Peyer's patch (tissue), 4 donors: Measurements from ENCODE around the gene DNAJC6. TPM values are rescaled to one million over a fixed set of nuclear protein-coding genes. Genes with fewer than 3 reads are reported as not detected.

Experiments used
- DNase-seq, 3 donors: peaks; one replicate each; pipeline ENCODE4 v3.0.0-alpha.2; 2017 to 2019
- H3K27ac ChIP-seq, 4 donors: fragments of 200-600 bp; sonication (generic); one replicate each; pipeline ENCODE4 v1.5.1; 2016 to 2019
- H3K27me3 ChIP-seq, 2 donors: fragments of 200-600 bp; sonication (generic); one replicate each; pipeline ENCODE4 v1.5.1; 2019
- H3K36me3 ChIP-seq, 3 donors: fragments of 200-600 bp; sonication (generic); one replicate each; pipeline ENCODE4 v1.5.1; 2016 to 2019
- H3K4me1 ChIP-seq, 4 donors: fragments of 200-600 bp; sonication (generic); one replicate each; pipeline ENCODE4 v1.5.1; 2016 to 2019
- H3K4me3 ChIP-seq, 4 donors: fragments of 200-600 bp; sonication (generic); 1 replicate in 3 of 4; 2 replicates in 1 of 4; pipeline ENCODE4 v1.5.1; 2016 to 2019; ENCODE audit warnings: mild to moderate bottlenecking in 1 of 4
- H3K9me3 ChIP-seq, 4 donors: fragments of 200-600 bp; sonication (generic); one replicate each; pipeline ENCODE4 v1.5.1; 2016 to 2019; ENCODE audit warnings: mild to moderate bottlenecking in 1 of 4
- CTCF ChIP-seq, 6 experiments: fragments of 450-650 bp in 4 of 6; fragments of 200-600 bp in 2 of 6; sonication (generic) in 1 of 6; IDR thresholded peaks; one replicate each; pipeline ENCODE4 v1.5.1; 2017 to 2019; ENCODE audit warnings: antibody characterized with exemption in 6 of 6, mild to moderate bottlenecking in 3 of 6, moderate library complexity in 1 of 6
- POLR2A ChIP-seq, 2 donors: fragments of 450-650 bp; IDR thresholded peaks; one replicate each; pipeline ENCODE4 v1.5.1; 2017; ENCODE audit warnings: antibody characterized with exemption in 2 of 2, mild to moderate bottlenecking in 2 of 2, moderate library complexity in 2 of 2
- total RNA-seq, 4 donors: library from RNA; depleted of rRNA; stranded (reverse); fragments of >200 nt; gene quantifications; one replicate each; pipeline ENCODE4 v1.1.0, GENCODE V29; 2016

The DNAJC6 gene
- total RNA-seq, 4 donors from 2014 or later, result 0.35 to 1.7 (median 0.76) TPM; not detected in 1

DNA sequence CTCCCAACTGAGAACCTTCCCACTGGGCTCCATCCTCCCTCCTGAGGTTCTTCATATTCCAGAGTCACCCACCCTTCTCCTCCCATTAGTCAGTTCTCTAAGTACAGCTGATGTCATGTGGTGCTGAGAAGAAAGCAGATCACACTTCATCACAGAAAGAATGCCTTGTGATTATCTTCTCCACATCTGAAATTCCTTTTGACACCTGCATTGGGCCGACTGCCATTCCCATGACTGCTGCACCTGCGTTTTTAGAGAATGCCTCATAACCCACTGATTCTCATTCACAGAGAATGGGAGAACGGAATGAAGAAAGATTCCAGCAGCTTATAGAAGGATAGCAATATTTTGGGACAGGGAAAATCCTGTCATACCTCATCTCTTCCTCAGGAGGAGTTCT, 125.4 kb downstream of the DNAJC6 start:
- Histone ChIP-seq H3K36me3 (peaks cover 0 to 22% (median 0%) of the 10 kb centered on the region in 3 donors), H3K4me3 (no peak overlapping the region), H3K4me1 (no peaks in the 10 kb centered on the region), H3K27ac (no peak overlapping the region), H3K27me3 (no peaks in the 10 kb centered on the region), H3K9me3 (no peaks in the 10 kb centered on the region)
- TF ChIP-seq CTCF (IDR thresholded peaks at IDR 0.05) (no peak), POLR2A (IDR thresholded peaks at IDR 0.05) (no peak)
- no peak for DNase-seq

GRCh38 chr1:65435987-65436386, 126.6 kb downstream of the DNAJC6 start:
- Histone ChIP-seq H3K4me1 (no peaks in the 10 kb centered on the region), H3K4me3 (no peak overlapping the region), H3K9me3 (no peaks in the 10 kb centered on the region), H3K27ac (no peak overlapping the region), H3K36me3 (peaks cover 0 to 15% (median 0%) of the 10 kb centered on the region in 3 donors), H3K27me3 (no peaks in the 10 kb centered on the region)
- no peak for TF ChIP-seq POLR2A (IDR thresholded peaks at IDR 0.05)
- no peak for TF ChIP-seq CTCF (IDR thresholded peaks at IDR 0.05)
- no peak for DNase-seq

GRCh38 chr1:65437616-65438015, 128.3 kb downstream of the DNAJC6 start:
- H3K4me3 ChIP-seq, result no peak overlapping the region
- no peak for DNase-seq
- no peaks in the 10 kb centered on the region for H3K9me3 ChIP-seq
- no peaks in the 10 kb centered on the region for H3K36me3 ChIP-seq
- TF ChIP-seq CTCF (IDR thresholded peaks at IDR 0.05), result no peak
- TF ChIP-seq POLR2A (IDR thresholded peaks at IDR 0.05), result no peak
- H3K27ac ChIP-seq, result no peak overlapping the region
- no peaks in the 10 kb centered on the region for H3K4me1 ChIP-seq
- H3K27me3 ChIP-seq, result no peaks in the 10 kb centered on the region

GRCh38 chr1:65440322-65440900, 131.1 kb downstream of the DNAJC6 start:
- no peaks in the 10 kb centered on the region for H3K9me3 ChIP-seq
- no peak overlapping the region for H3K4me3 ChIP-seq
- H3K4me1 ChIP-seq, result no peaks in the 10 kb centered on the region
- TF ChIP-seq CTCF (IDR thresholded peaks at IDR 0.05), result no peak
- no peak overlapping the region for H3K27ac ChIP-seq
- no peak for DNase-seq
- H3K27me3 ChIP-seq, result no peaks in the 10 kb centered on the region
- H3K36me3 ChIP-seq, result no peaks in the 10 kb centered on the region

DNA sequence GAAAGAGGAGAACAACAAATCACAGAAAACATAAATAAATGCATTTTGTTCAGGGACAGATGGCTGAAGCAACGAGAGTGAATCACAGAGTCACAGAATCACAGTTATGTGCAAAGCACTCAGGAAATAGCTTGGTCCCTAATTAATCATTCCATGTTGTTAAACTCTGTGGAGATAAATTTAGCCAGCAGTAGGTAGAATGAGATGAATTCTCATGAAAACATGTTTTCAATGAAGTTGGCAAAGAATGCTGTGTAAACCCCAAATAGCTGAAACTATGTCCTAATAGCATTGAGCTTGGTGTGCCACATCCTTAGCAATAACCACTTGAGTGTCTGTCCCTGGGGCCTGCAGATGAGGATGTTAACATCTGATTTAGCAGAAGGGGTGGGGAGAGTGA, 131.6 kb downstream of the DNAJC6 start:
- Histone ChIP-seq H3K9me3 (no peaks in the 10 kb centered on the region), H3K27me3 (no peaks in the 10 kb centered on the region), H3K36me3 (no peaks in the 10 kb centered on the region), H3K4me3 (no peak overlapping the region), H3K27ac (no peak overlapping the region), H3K4me1 (no peaks in the 10 kb centered on the region)
- TF ChIP-seq CTCF (IDR thresholded peaks at IDR 0.05) (no peak), POLR2A (IDR thresholded peaks at IDR 0.05) (no peak)
- DNase-seq, result no peak

DNA sequence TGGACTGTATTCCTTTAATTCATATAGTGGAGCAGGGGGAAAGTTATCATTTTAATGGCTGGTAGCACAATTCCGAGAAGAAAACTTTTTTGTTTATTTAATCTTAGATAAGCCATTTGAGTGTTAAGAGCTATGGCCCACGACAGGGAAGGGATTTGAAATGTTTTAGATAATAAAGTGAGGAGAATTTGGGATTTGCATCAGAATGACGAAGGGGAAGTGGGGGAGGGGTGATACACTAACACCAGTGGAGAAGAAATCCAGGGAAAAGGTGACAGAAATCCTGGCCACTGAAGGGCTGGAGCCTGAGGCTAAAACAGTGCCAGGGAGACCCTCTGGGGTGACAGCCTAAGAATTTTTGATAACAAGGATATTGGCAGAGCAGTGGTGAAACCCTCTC, 132.1 kb downstream of the DNAJC6 start:
- DNase-seq, result no peak
- H3K36me3 ChIP-seq, result no peaks in the 10 kb centered on the region
- TF ChIP-seq POLR2A (IDR thresholded peaks at IDR 0.05) (no peak), CTCF (IDR thresholded peaks at IDR 0.05) (no peak)
- H3K4me1 ChIP-seq, result no peaks in the 10 kb centered on the region
- no peak overlapping the region for H3K27ac ChIP-seq
- H3K9me3 ChIP-seq, result no peaks in the 10 kb centered on the region
- H3K4me3 ChIP-seq, result no peak overlapping the region
- H3K27me3 ChIP-seq, result no peaks in the 10 kb centered on the region
